Activated CD4-positive, alpha-beta T cell treated with anti-CD3 and anti-CD28 coated beads for 48 hours (primary cell): ENCODE data around the gene DGKB.

Source experiments
- DNase-seq: peaks from one replicate; pipeline ENCODE4 v3.0.0-alpha.2; 2020

Gene DGKB

GRCh38 chr7:14752301-14752700 is 150.2 kb downstream of the DGKB start:
- no peak for DNase-seq

- DNase-seq, result no peak
These were observed 151.1 kb downstream of the DGKB start for GRCh38 chr7:14751461-14751860.

GRCh38 chr7:14748461-14748860 is 154.1 kb downstream of the DGKB start:
- no peak for DNase-seq

GRCh38 chr7:14747701-14748100 is 154.8 kb downstream of the DGKB start:
- no peak for DNase-seq

GRCh38 chr7:14745076-14745475 is 157.5 kb downstream of the DGKB start:
- DNase-seq, result no peak

- DNase-seq, result no peak
These were observed 161.9 kb downstream of the DGKB start for GRCh38 chr7:14740606-14741005.

GRCh38 chr7:14739841-14740185 is 162.7 kb downstream of the DGKB start:
- DNase-seq, result no peak

- DNase-seq, result no peak
These were observed 163.2 kb downstream of the DGKB start for GRCh38 chr7:14739168-14739840.

GRCh38 chr7:14738086-14738485 is 164.5 kb downstream of the DGKB start:
- no peak for DNase-seq

GRCh38 chr7:14734839-14735321 is 167.7 kb downstream of the DGKB start:
- DNase-seq, result no peak

- DNase-seq, result no peak
These were observed 181.8 kb downstream of the DGKB start for GRCh38 chr7:14720785-14721184.

- no peak for DNase-seq
These were observed 184.7 kb downstream of the DGKB start for GRCh38 chr7:14717816-14718215.

GRCh38 chr7:14717169-14717568 is 185.4 kb downstream of the DGKB start:
- DNase-seq, result no peak

- peak; percentile 13 for DNase-seq
These were observed 188.3 kb downstream of the DGKB start for GRCh38 chr7:14714161-14714728.

- DNase-seq, result no peak
These were observed 204.3 kb downstream of the DGKB start for GRCh38 chr7:14698239-14698638.

- DNase-seq, result no peak
These were observed 204.9 kb downstream of the DGKB start for GRCh38 chr7:14697684-14698083.

GRCh38 chr7:14691597-14692203 is 210.9 kb downstream of the DGKB start:
- DNase-seq, result peak; percentile 53

- DNase-seq, result no peak
These were observed 211.5 kb downstream of the DGKB start for GRCh38 chr7:14691034-14691433.

- no peak for DNase-seq
These were observed 212.1 kb downstream of the DGKB start for GRCh38 chr7:14690486-14690885.

- no peak for DNase-seq
These were observed 212.5 kb downstream of the DGKB start for GRCh38 chr7:14690075-14690474.

- DNase-seq, result no peak
These were observed 214.3 kb downstream of the DGKB start for GRCh38 chr7:14688208-14688607.

- DNase-seq, result no peak
These were observed 214.8 kb downstream of the DGKB start for GRCh38 chr7:14687777-14688176.

- DNase-seq, result no peak
These were observed 215.3 kb downstream of the DGKB start for GRCh38 chr7:14687241-14687640.

GRCh38 chr7:14685167-14685566 is 217.4 kb downstream of the DGKB start:
- DNase-seq, result no peak
